Measurements from ENCODE around the gene ASIC5.

Gene ASIC5

DNA sequence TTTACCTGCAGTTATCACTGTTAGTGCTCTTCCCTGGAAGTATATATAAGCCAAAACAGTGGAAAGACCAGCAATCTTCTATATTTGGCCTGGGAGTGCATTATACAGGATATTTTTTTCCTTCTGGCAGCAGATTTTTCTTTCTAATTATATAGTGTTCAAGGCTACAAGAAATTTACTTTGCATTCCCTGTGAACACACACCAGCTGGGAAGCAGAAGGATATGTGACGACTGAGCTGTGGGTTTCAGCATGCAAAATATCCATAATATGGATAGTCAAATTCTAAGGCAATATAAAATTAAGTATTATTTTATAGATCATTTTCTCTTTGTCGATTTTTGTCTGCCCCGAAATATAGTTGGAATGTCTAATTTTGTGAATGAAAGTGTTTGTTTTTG lies 76.1 kb downstream of the ASIC5 start:
- H3K27me3 ChIP-seq (replicated peaks; ENCODE audit: control insufficient read depth, insufficient read depth, low read length, poor library complexity, severe bottlenecking), result no peaks in the 10 kb centered on the region
- H3K4me1 ChIP-seq (ENCODE audit: control insufficient read depth, insufficient read depth, low read length, poor library complexity, severe bottlenecking), result no peaks in the 10 kb centered on the region
- H3K4me3 ChIP-seq (ENCODE audit: insufficient read depth, low read depth, low read length, poor library complexity, severe bottlenecking), result no peak overlapping the region
- H3K9me3 ChIP-seq (ENCODE audit: control insufficient read depth, low read length), result no peaks in the 10 kb centered on the region
- DNase-seq, result no peak
- no peaks in the 10 kb centered on the region for H3K36me3 ChIP-seq (ENCODE audit: control insufficient read depth, insufficient read depth, low read length)
- H3K27ac ChIP-seq (ENCODE audit: insufficient read depth, low read length, poor library complexity, severe bottlenecking), result no peak overlapping the region

DNA sequence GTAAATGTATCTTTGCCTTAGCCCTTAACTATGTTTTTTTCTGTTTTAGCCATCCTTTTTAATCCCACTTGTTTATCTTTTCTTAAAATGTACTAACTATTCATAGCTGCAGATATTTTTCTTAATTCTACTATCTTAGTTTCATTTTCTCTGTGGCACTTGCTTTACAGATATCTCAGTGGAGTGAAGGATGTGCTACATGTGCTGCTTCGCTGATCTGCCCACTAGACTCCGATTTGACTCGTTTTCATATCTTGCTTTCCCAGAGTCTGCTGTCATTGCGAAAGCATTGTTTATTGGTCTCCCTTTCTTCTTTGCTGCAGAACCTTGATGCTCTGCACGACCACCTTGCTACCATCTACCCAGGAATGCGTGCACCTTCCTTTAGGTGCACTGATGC lies 76.7 kb downstream of the ASIC5 start:
- Histone ChIP-seq H3K27me3 (replicated peaks; ENCODE audit: control insufficient read depth, insufficient read depth, low read length, poor library complexity, severe bottlenecking) (no peaks in the 10 kb centered on the region), H3K4me1 (ENCODE audit: control insufficient read depth, insufficient read depth, low read length, poor library complexity, severe bottlenecking) (no peaks in the 10 kb centered on the region), H3K9me3 (ENCODE audit: control insufficient read depth, low read length) (no peaks in the 10 kb centered on the region), H3K27ac (ENCODE audit: insufficient read depth, low read length, poor library complexity, severe bottlenecking) (no peak overlapping the region), H3K4me3 (ENCODE audit: insufficient read depth, low read depth, low read length, poor library complexity, severe bottlenecking) (no peak overlapping the region), H3K36me3 (ENCODE audit: control insufficient read depth, insufficient read depth, low read length) (no peaks in the 10 kb centered on the region)
- no peak for DNase-seq

DNA sequence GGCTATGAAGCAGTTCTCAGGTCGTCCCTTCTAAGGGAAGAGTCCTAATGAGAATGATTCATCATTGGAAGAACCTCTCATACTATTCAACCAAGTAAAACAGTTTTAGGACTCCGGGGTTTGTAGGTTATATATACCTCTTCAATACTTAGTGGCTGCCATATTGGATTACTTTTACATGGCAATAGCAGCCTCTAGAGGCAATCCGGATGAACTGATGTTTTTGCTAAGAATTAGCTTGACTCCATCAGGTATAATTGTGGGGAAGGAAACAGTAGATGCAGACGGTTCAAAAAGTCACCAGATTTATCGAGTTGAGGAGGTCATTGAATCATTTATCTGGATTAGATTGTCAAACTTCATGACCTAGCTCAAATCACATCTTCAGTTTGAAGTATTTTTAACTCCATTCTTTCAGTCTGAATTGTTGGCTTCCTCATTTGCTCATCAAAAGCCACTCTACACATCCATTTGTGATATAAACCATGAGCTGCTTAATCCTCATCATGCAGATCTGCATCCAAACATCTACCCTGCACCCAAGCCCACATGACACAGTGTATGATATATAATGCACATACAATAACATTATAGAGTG lies 78.9 kb downstream of the ASIC5 start:
- DNase-seq, result no peak
- H3K27ac ChIP-seq (ENCODE audit: insufficient read depth, low read length, poor library complexity, severe bottlenecking), result no peak overlapping the region
- H3K9me3 ChIP-seq (ENCODE audit: control insufficient read depth, low read length), result no peaks in the 10 kb centered on the region
- no peaks in the 10 kb centered on the region for H3K4me1 ChIP-seq (ENCODE audit: control insufficient read depth, insufficient read depth, low read length, poor library complexity, severe bottlenecking)
- H3K36me3 ChIP-seq (ENCODE audit: control insufficient read depth, insufficient read depth, low read length), result no peaks in the 10 kb centered on the region
- no peak overlapping the region for H3K4me3 ChIP-seq (ENCODE audit: insufficient read depth, low read depth, low read length, poor library complexity, severe bottlenecking)
- no peaks in the 10 kb centered on the region for H3K27me3 ChIP-seq (replicated peaks; ENCODE audit: control insufficient read depth, insufficient read depth, low read length, poor library complexity, severe bottlenecking)

- Histone ChIP-seq H3K9me3 (ENCODE audit: control insufficient read depth, low read length) (no peaks in the 10 kb centered on the region), H3K4me1 (ENCODE audit: control insufficient read depth, insufficient read depth, low read length, poor library complexity, severe bottlenecking) (no peaks in the 10 kb centered on the region), H3K4me3 (ENCODE audit: insufficient read depth, low read depth, low read length, poor library complexity, severe bottlenecking) (no peak overlapping the region), H3K36me3 (ENCODE audit: control insufficient read depth, insufficient read depth, low read length) (no peaks in the 10 kb centered on the region), H3K27ac (ENCODE audit: insufficient read depth, low read length, poor library complexity, severe bottlenecking) (no peak overlapping the region), H3K27me3 (replicated peaks; ENCODE audit: control insufficient read depth, insufficient read depth, low read length, poor library complexity, severe bottlenecking) (no peaks in the 10 kb centered on the region)
- no peak for DNase-seq
These were observed 80.2 kb downstream of the ASIC5 start for GRCh38 chr4:155785828-155786227.

DNA sequence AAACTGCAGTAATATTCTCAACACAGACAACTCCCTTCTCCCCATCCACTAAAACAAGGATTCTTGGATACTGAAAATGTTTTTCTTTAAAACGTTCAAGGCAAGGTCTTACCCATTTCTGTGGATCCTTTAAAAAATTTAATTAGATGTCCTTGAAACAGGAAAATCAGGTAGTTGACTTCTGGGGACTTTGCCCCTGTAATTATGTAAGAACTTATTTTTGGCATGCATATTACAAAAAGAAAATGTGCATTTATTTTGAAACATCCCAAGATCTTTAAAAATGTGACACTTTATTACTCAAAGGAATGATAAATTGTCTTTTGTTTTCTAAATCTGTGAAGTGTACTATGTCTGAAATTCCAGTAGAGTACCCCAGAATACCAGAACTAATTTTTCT lies 81.4 kb downstream of the ASIC5 start:
- no peak overlapping the region for H3K4me3 ChIP-seq (ENCODE audit: insufficient read depth, low read depth, low read length, poor library complexity, severe bottlenecking)
- H3K9me3 ChIP-seq (ENCODE audit: control insufficient read depth, low read length), result no peaks in the 10 kb centered on the region
- no peaks in the 10 kb centered on the region for H3K27me3 ChIP-seq (replicated peaks; ENCODE audit: control insufficient read depth, insufficient read depth, low read length, poor library complexity, severe bottlenecking)
- no peak overlapping the region for H3K27ac ChIP-seq (ENCODE audit: insufficient read depth, low read length, poor library complexity, severe bottlenecking)
- no peaks in the 10 kb centered on the region for H3K36me3 ChIP-seq (ENCODE audit: control insufficient read depth, insufficient read depth, low read length)
- DNase-seq, result no peak
- no peaks in the 10 kb centered on the region for H3K4me1 ChIP-seq (ENCODE audit: control insufficient read depth, insufficient read depth, low read length, poor library complexity, severe bottlenecking)

DNA sequence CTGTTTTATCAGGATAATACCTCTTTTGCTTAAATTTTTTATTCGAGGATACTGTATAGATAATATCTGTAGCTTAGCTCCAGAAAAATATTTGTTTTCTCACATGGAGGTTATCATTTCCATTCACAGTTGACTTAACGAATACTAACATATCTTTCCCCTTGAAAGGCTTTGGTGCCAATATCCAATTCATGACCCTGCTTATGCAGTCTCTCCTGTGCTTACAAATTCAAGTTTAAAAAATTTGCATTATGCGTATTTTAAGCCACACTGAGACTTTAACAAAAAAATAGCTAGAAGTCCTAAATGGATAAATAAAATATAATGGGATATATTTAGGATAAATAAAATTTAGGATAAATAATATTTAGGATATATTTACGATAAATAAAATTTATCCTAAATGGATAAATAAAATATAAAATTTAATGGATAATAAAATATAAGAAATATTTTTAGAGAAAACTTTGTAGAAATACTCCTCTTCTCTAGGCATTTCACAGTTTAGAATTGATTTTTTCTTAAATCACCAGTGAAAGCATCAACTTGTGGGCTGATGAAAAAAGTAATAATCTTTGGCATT lies 84.7 kb downstream of the ASIC5 start:
- Histone ChIP-seq H3K4me1 (ENCODE audit: control insufficient read depth, insufficient read depth, low read length, poor library complexity, severe bottlenecking) (no peaks in the 10 kb centered on the region), H3K36me3 (ENCODE audit: control insufficient read depth, insufficient read depth, low read length) (no peaks in the 10 kb centered on the region), H3K9me3 (ENCODE audit: control insufficient read depth, low read length) (no peaks in the 10 kb centered on the region), H3K4me3 (ENCODE audit: insufficient read depth, low read depth, low read length, poor library complexity, severe bottlenecking) (no peak overlapping the region), H3K27me3 (replicated peaks; ENCODE audit: control insufficient read depth, insufficient read depth, low read length, poor library complexity, severe bottlenecking) (no peaks in the 10 kb centered on the region), H3K27ac (ENCODE audit: insufficient read depth, low read length, poor library complexity, severe bottlenecking) (no peak overlapping the region)
- no peak for DNase-seq

GRCh38 chr4:155780775-155781174 lies 85.3 kb downstream of the ASIC5 start:
- H3K36me3 ChIP-seq (ENCODE audit: control insufficient read depth, insufficient read depth, low read length), result no peaks in the 10 kb centered on the region
- no peaks in the 10 kb centered on the region for H3K4me1 ChIP-seq (ENCODE audit: control insufficient read depth, insufficient read depth, low read length, poor library complexity, severe bottlenecking)
- no peak overlapping the region for H3K27ac ChIP-seq (ENCODE audit: insufficient read depth, low read length, poor library complexity, severe bottlenecking)
- DNase-seq, result no peak
- H3K27me3 ChIP-seq (replicated peaks; ENCODE audit: control insufficient read depth, insufficient read depth, low read length, poor library complexity, severe bottlenecking), result no peaks in the 10 kb centered on the region
- no peak overlapping the region for H3K4me3 ChIP-seq (ENCODE audit: insufficient read depth, low read depth, low read length, poor library complexity, severe bottlenecking)
- H3K9me3 ChIP-seq (ENCODE audit: control insufficient read depth, low read length), result no peaks in the 10 kb centered on the region
